GM21619 (cell line): ENCODE data around the gene TOR4A.
"Not testable (repeated sequence)": the region's sequence is repeated elsewhere in the genome, so short reads cannot be mapped to it uniquely, and the experiment has no call there.

Experiments
- ATAC-seq: cut with Tn5 transposase; IDR thresholded peaks from one replicate; pipeline ENCODE4 v1.9.1; 2021; ENCODE audit not compliant: unreplicated experiment

The TOR4A gene

DNA sequence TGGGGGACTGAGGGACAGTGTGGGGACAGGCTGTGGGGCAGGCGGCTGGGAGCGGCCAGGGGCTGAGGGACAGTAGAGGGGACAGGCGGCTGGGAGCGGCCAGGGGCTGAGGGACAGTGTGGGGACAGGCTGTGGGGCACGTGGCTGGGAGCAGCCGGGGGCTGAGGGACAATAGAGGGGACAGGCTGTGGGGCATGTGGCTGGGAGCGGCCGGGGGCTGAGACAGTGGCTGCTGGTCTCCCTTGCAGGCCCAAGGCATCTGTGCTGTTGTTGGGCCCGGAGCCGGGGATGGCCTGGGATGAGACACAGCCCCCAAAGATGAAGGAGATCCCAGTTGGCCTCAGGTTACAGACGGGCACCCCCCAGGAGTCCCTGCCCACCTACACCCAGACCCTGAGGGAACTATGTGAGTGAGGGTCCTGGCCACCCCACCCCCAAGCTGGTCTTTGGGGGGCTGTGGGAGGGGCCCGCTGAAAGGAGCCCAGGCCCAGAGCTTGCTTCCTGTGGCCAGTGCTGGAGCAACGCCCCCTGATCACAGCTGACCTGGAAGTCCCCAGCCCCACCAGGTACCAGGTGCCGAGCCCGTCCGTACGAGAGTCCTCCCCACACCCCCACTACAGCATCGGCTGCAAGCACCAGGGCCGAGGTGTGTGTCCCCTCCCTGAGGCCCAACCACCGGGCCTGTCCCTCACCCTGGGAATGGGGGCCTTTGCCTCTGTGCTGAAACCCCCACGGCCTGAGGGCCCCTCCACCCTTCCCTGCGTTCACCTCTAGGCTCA is 25.8 kb upstream of the TOR4A start:
- ATAC-seq, result no peak

- ATAC-seq, result no peak
Observed at GRCh38 chr9:137252555-137253506, 24.7 kb upstream of the TOR4A start.

DNA sequence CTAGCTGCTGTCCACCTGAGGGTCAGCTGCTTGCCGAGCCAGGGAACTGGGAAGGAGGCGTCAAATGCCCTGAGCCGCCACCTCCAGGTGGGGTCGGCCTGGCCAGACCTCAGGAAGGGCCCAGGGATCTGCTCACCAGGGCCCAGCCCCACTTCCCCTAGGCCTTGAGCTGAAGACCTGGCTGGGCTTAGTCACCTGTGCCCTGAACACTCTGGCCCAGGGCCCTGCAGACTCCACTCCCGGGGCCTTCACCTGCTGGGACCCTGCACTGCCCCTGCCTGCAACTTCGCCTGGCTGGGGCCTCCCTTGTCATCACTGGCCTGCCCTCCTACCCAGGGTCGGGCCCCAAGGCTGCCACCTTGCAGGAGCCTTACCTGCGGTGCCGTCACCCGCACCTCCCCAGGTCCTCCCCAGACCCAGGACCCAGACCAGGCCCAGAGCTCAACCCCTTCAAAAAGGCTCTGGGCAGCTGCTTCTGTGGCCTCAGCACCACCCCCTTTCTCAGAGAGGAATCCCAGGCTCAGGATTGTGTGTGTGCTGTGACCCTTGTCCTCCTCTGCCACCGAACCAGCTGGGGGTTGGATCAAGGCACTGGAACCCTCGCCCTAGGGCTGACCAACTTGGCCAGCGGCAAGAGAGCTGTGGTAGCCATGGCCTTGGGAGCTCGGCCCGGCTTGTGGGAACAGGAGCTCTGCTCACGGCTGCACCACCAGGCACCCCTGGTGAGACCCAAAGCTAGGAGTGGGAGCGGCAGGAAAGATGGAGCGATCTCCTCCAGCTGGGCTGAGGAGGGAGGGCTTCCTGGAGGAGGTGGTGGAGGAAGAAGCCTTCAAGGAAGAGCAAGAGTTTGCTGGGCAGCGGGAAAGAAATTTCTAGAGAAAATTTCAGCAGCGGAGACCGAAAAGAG is 23.6 kb upstream of the TOR4A start:
- no peak for ATAC-seq

DNA sequence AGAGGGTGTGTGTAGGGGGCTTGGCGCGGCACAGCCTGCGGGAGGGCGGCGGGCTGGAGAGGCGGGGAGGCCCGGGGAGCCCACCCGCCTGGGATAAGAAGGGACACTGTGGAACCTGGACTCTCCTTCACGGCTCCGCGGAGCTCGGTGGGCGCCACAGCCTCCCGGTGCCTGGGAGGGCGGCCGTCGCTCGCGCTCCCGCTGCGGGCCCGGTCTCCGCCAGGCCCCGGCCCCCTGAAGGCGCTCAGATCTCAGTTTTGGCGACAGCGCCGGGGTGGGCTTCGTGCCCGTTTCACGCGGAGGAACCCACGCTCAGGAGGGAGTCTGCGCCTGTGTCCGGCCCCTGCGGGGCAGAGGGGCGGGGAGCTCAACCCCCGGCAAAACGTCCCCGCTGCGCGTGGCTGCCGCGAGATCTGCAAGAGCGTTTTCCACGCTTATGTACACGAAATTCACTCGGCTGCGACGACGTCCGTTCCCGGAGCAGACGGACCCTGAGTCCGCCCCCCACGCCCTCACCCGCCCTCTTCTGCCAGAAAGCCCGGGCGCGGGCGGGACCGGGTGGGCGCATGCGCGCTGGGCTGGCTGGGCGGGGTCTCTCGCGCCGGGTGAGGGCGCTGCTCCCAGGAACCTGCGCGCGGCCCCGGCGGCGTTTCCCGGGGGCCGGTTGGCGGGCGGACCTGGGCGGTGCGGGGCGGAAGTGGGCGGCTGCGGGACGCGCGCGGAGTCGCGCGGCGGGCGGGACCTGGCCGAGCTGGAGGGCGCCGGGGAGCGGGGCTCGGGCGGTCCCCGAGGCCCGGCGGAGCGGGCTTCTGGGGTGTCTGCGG is 22.7 kb upstream of the TOR4A start, which contains the start of gene NELFB:
NELFB (plus strand) TSS at position 704 of the 824 bp plus-strand sequence.
- ATAC-seq, result peak; percentile 69

GRCh38 chr9:137255448-137256114 is 21.9 kb upstream of the TOR4A start:
- peak; percentile 31 for ATAC-seq

DNA sequence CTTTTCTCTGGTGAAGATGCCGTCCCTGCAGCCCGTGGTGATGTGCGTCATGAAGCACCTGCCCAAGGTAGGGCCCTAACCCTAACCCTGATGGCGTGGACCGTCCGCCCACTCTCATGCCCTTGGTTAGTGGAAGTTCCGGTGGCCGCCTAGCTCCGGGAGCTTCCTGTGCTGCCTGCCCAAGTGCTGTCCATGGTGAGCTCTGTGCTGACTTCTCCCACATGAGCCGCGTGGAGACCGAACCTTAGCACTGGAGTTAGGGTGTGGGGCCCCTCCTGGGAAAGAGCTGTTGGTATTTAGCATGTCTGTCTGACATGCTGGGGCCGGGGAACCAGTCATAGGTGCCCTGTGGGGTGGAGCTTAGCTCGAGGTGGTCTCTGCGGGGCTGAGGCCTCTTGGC is 21.2 kb upstream of the TOR4A start:
- no peak for ATAC-seq

DNA sequence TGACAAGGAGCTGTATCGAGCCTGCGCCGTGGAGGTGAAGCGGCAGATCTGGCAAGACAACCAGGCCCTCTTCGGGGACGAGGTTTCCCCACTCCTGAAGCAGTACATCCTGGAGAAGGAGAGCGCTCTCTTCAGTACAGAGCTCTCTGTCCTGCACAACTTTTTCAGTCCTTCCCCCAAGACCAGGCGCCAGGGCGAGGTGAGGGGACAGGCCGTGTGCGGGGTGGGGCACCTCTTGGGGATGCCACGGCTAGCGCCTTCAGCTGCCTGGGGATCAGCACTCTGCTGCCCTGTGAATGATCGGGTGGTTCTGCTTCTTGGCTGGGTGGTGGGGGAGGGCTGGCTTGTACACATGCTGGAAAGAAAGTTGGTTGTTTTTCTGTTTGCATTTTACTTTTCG is 20.7 kb upstream of the TOR4A start:
- no peak for ATAC-seq

DNA sequence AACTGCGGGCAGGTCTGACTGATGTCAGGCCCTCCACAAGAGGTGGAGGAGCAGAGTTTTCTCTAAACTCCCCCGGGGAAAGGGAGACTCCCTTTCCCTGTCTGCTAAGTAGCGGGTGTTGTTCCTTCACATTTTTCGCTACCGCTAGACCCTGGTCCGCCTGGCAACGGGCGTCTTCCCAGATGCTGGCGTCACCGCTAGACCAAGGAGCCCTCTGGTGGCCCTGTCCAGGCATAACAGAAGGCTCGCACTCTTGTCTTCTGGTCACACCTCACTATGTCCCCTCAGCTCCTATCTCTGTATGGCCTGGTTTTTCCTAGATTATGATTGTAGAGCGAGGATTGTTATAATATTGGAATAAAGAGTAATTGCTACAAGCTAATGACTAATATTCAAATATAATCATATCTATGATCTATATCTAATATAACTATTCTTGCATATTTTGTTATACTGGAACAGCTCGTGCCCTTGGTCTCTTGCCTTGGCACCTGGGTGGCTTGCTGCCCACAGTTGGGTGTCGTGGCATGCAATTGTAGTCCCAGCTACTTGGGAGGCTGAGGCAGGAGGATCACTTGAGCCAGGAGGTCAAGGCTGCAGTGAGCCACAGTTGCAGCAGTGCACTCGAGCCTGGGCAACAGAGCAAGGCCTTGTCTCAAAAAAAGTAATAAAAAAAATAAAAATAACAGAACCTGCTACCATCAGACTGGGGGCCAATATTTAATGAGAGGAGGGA is 15.2 kb upstream of the TOR4A start:
- not testable (repeated sequence) for ATAC-seq

GRCh38 chr9:137262909-137263285 is 14.6 kb upstream of the TOR4A start:
- no peak for ATAC-seq

DNA sequence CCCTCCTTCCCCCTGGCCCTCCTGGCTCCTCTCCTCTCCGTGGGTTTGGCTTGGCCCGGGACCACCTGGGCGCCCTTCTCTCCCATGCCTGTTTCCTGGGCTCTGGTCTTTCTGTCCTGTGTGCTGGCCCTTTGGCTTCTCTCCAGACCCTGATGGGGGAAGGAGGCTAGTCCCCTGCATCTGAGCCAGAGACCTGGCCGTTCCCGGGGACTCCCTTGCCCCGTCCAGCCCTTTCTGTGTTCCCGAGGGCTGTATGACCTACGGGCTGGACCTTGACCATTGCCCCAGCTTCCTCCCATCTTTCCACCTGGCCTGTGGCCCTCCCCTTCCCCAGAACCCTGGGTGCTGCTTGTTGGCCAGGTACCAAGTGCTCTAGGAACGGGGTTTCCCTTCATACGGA is 14.0 kb upstream of the TOR4A start:
- no peak for ATAC-seq

GRCh38 chr9:137264067-137264466 is 13.5 kb upstream of the TOR4A start:
- ATAC-seq, result no peak

DNA sequence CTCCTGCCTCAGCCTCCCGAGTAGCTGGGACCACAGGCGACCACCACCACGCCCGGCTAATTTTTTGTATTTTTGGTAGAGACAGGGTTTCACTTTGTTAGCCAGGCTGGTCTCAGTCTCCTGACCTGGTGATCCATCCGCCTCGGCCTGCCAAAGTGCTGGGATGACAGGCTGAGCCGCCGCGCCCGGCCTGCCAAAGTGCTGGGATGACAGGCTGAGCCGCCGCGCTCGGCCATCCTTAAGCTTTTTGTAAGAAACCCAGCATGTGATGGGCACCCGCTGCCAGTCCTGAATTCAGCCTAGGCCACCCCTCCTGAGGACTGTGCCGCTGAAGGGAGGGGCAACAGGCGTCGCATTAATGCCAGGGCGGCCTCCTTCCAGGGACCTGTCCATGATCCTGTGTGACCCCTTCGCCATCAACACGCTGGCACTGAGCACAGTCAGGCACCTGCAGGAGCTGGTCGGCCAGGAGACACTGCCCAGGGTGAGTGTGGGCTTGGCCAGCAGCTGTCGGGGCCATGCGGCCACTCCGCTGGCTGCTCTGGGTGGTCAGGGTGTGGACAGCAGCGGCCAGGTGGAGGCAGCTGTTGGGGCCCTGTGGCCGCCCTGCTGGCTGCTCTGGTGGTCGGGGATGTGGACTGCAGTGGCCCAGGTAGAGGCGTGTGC is 11.9 kb upstream of the TOR4A start:
- no peak for ATAC-seq

GRCh38 chr9:137266162-137266527 is 11.4 kb upstream of the TOR4A start:
- ATAC-seq, result no peak

- no peak for ATAC-seq
Observed at GRCh38 chr9:137266585-137267453, 10.7 kb upstream of the TOR4A start.

DNA sequence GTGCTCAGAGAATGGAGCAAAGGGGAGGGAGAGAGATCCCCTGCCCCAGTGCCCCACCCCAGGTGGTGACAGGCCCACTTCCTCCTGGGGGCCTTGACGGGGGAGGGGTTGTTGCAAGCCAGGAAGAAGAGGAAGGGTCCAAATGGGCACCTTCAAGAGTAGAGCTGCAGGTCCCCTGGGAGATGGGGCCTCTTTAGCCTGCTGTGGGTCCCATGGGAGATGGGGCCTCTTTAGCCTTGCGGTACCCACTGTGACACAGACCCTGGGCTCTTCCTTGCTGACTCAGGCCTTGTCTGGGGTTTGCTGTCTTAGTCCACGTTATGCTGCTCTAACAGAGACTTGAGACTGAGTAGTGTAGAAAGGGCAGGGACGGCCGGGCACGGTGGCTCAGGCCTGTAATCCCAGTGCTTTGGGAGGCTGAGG is 9.6 kb upstream of the TOR4A start:
- no peak for ATAC-seq

DNA sequence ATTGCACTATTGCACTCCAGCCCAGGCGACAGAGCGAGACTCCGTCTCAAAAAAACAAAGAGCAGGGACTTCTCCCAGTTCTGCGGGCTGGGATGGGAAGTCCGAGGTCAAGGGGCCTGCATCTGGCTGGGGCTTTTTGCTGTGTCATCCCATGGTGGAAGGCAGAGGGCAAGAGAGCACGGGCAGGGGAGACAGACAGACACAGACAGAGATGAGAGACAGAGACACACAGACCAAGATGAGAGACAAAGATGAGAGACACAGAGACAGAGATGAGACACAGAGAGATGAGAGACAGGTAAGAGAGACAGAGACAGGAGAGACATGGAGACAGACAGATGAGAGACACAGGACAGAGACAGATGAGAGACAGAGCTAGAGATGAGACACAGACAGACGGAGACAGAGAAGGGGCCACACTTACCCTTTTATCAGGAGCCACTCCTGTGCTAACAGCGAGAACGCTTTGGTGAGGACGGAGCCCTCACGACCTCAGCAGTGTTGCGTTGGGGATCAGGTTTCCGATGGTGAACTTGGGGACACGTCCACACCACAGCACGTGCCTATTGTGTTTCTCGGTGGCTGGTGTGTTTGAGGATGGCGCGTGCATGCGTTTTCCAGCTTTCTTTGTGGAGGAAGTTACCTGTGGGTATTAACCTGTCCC is 8.9 kb upstream of the TOR4A start:
- ATAC-seq, result no peak

GRCh38 chr9:137269231-137269772 is 8.2 kb upstream of the TOR4A start:
- no peak for ATAC-seq
